SK-N-MC (cell line): ENCODE measurements around the gene CNGB1.

Experiments used
- EZH2 ChIP-seq: fragments of 200-600 bp; sonication (generic); IDR thresholded peaks from one replicate; pipeline ENCODE4 v1.6.1; 2017; ENCODE audit warnings: antibody characterized with exemption
- FOXP2 ChIP-seq: optimal IDR thresholded peaks from 2 replicates; pipeline ENCODE3; 2011; ENCODE audit warnings: mild to moderate bottlenecking, moderate library complexity; ENCODE audit not compliant: insufficient read depth; ENCODE audit errors: extremely low read length, control extremely low read depth
- POLR2AphosphoS5 ChIP-seq: IDR thresholded peaks from 2 replicates; pipeline ENCODE4 v1.6.1; 2012; ENCODE audit warnings: mild to moderate bottlenecking, low read depth, low read length, borderline replicate concordance

GRCh38 chr16:57884655-57885133, 86.2 kb downstream of the CNGB1 start:
- TF ChIP-seq EZH2 = no peak
- no peak for TF ChIP-seq POLR2AphosphoS5
- no peak for TF ChIP-seq FOXP2
